Measurements from ENCODE around the gene DNAJC17. TPM values are rescaled to one million over a fixed set of nuclear protein-coding genes. Genes with fewer than 3 reads are reported as not detected.

DNAJC17 gene
- total and polyA plus RNA-seq, 2 of the 13 experiments (the other 11 are each of a cell fraction or from before 2014, with no cell fraction given) = 22.2 to 26.5 TPM

- ChIA-PET POLR2A (interaction anchor here (0.6 kb wide), 1 partner anchor 336 kb away, joined by 3 read pairs; no protein-coding TSS in a partner anchor), CTCF (ENCODE audit: low intra/inter-chr PET ratio, low total read pairs) (no interaction called here)
- whole genome bisulfite sequencing (ENCODE audit: low lambda C conversion rate) = 95% methylated on average over 4 of the region's 4 CpGs
- Histone ChIP-seq H2AFZ (ENCODE audit: low read length) (no peak overlapping the region), H3K9ac (ENCODE audit: insufficient read depth, low read depth, low read length) (no peak overlapping the region), H3K27me3 (ENCODE audit: control insufficient read depth in 1 of 2, insufficient read depth in 2 of 2, low read length in 2 of 2) (no peaks in the 10 kb centered on the region), H3K36me3 (replicated peaks in 1 of 2; ENCODE audit: control insufficient read depth in 1 of 2, insufficient read depth in 2 of 2, low read length in 2 of 2) (0 out of 5 replicates have a peak, but pooled peaks cover 0 to 4% of the 10 kb centered on the region in 2 experiments), H3K4me1 (ENCODE audit: insufficient read depth, low read length) (peaks cover 38% of the 10 kb centered on the region), H3K4me3 (replicated peaks in 1 of 3; ENCODE audit: insufficient read depth in 1 of 3, low read depth in 2 of 3, low read length in 3 of 3) (no peak overlapping the region), H4K20me1 (ENCODE audit: insufficient read depth, low read length) (no peaks in the 10 kb centered on the region; the same call in 1 of the 2 replicates), H3K27ac (ENCODE audit: extremely low read length, insufficient read depth, low read length) (no peak overlapping the region), H3K79me2 (ENCODE audit: insufficient read depth, low read length) (peaks cover 12% of the 10 kb centered on the region), H3K9me3 (ENCODE audit: low read length) (no peaks in the 10 kb centered on the region), H3K4me2 (ENCODE audit: low read depth, low read length) (no peak overlapping the region)
- in situ Hi-C loops (cut with HindIII; ENCODE audit: extremely low pct_ligation_motif_present, low pct_unique_long_range_greater_than_20kb) (no loop called here), intact Hi-C loops (cut with micrococcal nuclease; ENCODE audit: unreplicated experiment) (no loop called here)
- TF ChIP-seq ZNF710 (CRISPR knock-in tag; IDR thresholded peaks at IDR 0.05; ENCODE audit: borderline replicate concordance) (no peak), ZNF143 (CRISPR knock-in tag; IDR thresholded peaks at IDR 0.05) (no peak), ATF6 (CRISPR knock-in tag; conservative IDR thresholded peaks at IDR 0.05) (no peak), ZFP91 (CRISPR knock-in tag; IDR thresholded peaks at IDR 0.05; ENCODE audit: borderline replicate concordance) (no peak), NR2C2 (CRISPR knock-in tag; IDR thresholded peaks at IDR 0.05; ENCODE audit: borderline replicate concordance) (no peak), ZNF432 (CRISPR knock-in tag; IDR thresholded peaks at IDR 0.05; ENCODE audit: borderline replicate concordance) (no peak), SNAPC2 (CRISPR knock-in tag; IDR thresholded peaks at IDR 0.05) (no peak), PRDM4 (CRISPR knock-in tag; IDR thresholded peaks at IDR 0.05; ENCODE audit: borderline replicate concordance) (no peak), ZBTB39 (CRISPR knock-in tag; IDR thresholded peaks at IDR 0.05) (no peak)
- DNase-seq (ENCODE audit: low spot score) (no peak), ATAC-seq (no peak), FAIRE-seq (no peak)
- no TSS peak for BruUV-seq (replicated peaks)
These were observed 19.9 kb downstream of the DNAJC17 start for GRCh38 chr15:40787344-40787841.

Data from HepG2 (cell line).